ENCODE results near the gene PHYHIPL.

DNA sequence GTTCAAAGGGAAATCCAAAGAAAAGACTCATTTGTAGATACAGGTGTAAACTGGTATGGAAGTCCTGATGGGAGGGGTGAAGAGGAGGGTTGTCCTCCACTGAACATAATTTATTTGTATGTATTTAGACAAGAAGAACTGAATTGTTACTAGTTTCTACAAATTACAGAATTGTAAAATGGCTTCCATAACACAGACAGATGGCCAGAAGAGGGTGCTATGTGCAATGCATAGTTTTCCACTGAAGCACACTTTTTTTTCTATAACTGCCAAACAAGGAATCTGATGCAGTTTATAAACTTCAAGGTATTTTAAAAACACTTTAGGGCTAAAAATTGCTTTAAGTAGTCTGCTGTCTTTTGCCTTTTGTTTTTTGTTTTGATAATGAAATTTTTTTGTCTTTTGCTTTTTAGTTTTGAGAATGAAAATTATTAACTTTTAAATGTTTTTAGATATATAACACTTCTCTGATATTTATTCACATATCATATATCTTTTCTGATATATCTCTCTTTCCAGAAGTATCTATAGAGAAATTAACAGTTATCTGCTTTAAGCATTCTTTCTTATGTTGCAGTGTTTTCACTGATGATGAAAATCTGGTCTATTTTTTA is 58.5 kb downstream of the PHYHIPL start:
- TF ChIP-seq TAF1 (IDR thresholded peaks at IDR 0.05; ENCODE audit: low read depth, low read length): no peak
- TF ChIP-seq PHF8 (conservative IDR thresholded peaks at IDR 0.05; ENCODE audit: low read depth, low read length): no peak
- TF ChIP-seq MAFK (IDR thresholded peaks at IDR 0.05; ENCODE audit: low read depth, low read length): no peak
- TF ChIP-seq, protein P1, sequence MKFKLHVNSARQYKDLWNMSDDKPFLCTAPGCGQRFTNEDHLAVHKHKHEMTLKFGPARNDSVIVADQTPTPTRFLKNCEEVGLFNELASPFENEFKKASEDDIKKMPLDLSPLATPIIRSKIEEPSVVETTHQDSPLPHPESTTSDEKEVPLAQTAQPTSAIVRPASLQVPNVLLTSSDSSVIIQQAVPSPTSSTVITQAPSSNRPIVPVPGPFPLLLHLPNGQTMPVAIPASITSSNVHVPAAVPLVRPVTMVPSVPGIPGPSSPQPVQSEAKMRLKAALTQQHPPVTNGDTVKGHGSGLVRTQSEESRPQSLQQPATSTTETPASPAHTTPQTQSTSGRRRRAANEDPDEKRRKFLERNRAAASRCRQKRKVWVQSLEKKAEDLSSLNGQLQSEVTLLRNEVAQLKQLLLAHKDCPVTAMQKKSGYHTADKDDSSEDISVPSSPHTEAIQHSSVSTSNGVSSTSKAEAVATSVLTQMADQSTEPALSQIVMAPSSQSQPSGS (IDR thresholded peaks at IDR 0.05; ENCODE audit: low read length): no peak
- TF ChIP-seq, protein P2, sequence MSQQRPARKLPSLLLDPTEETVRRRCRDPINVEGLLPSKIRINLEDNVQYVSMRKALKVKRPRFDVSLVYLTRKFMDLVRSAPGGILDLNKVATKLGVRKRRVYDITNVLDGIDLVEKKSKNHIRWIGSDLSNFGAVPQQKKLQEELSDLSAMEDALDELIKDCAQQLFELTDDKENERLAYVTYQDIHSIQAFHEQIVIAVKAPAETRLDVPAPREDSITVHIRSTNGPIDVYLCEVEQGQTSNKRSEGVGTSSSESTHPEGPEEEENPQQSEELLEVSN (IDR thresholded peaks at IDR 0.05): no peak
- peak; percentile 68 to 71 for TF ChIP-seq RAD21 (IDR thresholded peaks at IDR 0.05 in 1 of 2, conservative IDR thresholded peaks at IDR 0.05 in 1 of 2; ENCODE audit: low read depth in 2 of 2, low read length in 2 of 2)
- TF ChIP-seq, protein P3, sequence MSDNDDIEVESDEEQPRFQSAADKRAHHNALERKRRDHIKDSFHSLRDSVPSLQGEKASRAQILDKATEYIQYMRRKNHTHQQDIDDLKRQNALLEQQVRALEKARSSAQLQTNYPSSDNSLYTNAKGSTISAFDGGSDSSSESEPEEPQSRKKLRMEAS (IDR thresholded peaks at IDR 0.05): no peak
- TF ChIP-seq POLR2A (IDR thresholded peaks at IDR 0.05; ENCODE audit: control extremely low read depth in 1 of 2, low read depth in 2 of 2, low read length in 2 of 2): no peak
- TF ChIP-seq, protein P4, sequence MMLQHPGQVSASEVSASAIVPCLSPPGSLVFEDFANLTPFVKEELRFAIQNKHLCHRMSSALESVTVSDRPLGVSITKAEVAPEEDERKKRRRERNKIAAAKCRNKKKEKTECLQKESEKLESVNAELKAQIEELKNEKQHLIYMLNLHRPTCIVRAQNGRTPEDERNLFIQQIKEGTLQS (IDR thresholded peaks at IDR 0.05; ENCODE audit: insufficient read depth, low read depth, low read length): no peak
- TF ChIP-seq SUZ12 (IDR thresholded peaks at IDR 0.05; ENCODE audit: low read length): no peak
- TF ChIP-seq EP300 (IDR thresholded peaks at IDR 0.05; ENCODE audit: borderline replicate concordance in 1 of 2, low read depth in 2 of 2, low read length in 2 of 2): no peak
- no peak for TF ChIP-seq POLR2AphosphoS5 (IDR thresholded peaks at IDR 0.05; ENCODE audit: low read depth, low read length)
